Esophagus (tissue), 2 donors: ENCODE measurements around the gene PGAP6. TPM values are rescaled to one million over a fixed set of nuclear protein-coding genes. Genes with fewer than 3 reads are reported as not detected.

ENCODE experiments used
- H3K27ac ChIP-seq, 2 donors: one replicate each; pipeline ENCODE4 v1.5.1; 2013; ENCODE audit warnings: low read depth in 2 of 2, mild to moderate bottlenecking in 2 of 2, inconsistent platforms in 1 of 2, low read length in 1 of 2, moderate library complexity in 1 of 2
- H3K27me3 ChIP-seq, 2 donors: one replicate each; pipeline ENCODE4 v1.6.1; 2013; ENCODE audit warnings: low read length in 2 of 2, control low read depth in 1 of 2, mild to moderate bottlenecking in 1 of 2; ENCODE audit not compliant: insufficient read depth in 2 of 2, control insufficient read depth in 1 of 2
- H3K36me3 ChIP-seq, 2 donors: one replicate each; pipeline ENCODE4 v1.6.1; 2013; ENCODE audit warnings: low read length in 1 of 2; ENCODE audit not compliant: control insufficient read depth in 2 of 2, insufficient read depth in 2 of 2
- H3K4me1 ChIP-seq, 2 donors: one replicate each; pipeline ENCODE4 v1.6.1; 2013; ENCODE audit warnings: low read length in 1 of 2; ENCODE audit not compliant: control insufficient read depth in 2 of 2, insufficient read depth in 2 of 2
- H3K4me3 ChIP-seq, 2 donors: one replicate each; pipeline ENCODE4 v1.5.1; 2013; ENCODE audit warnings: low read length in 2 of 2, mild to moderate bottlenecking in 2 of 2, low read depth in 1 of 2, moderate library complexity in 1 of 2
- H3K9me3 ChIP-seq, 2 donors: one replicate each; pipeline ENCODE4 v1.6.1; 2013; ENCODE audit warnings: mild to moderate bottlenecking in 2 of 2, low read depth in 1 of 2, low read length in 1 of 2, moderate library complexity in 1 of 2; ENCODE audit not compliant: control insufficient read depth in 2 of 2, insufficient read depth in 1 of 2
- WGBS, 2 donors: extraction: QIAGEN DNeasy Blood & Tissue Kit; methylation state at CpG; one replicate each; pipeline ENCODE4 v1.1.7; 2013; 5-methylcytosine and 5-hydroxymethylcytosine counted together
- polyA plus RNA-seq, 2 donors: library from polyadenylated mRNA; stranded (reverse); fragments of 200-250 nt; gene quantifications; one replicate each; pipeline ENCODE4 v1.2.3, GENCODE V29; 2013
- donor health status: healthy with polysubstance abuse.
- donor health status: Bipolar disorder and iron deficiency.

PGAP6 gene
- polyA plus RNA-seq, 2 donors: 30.3 to 44.3 TPM

- H3K4me1 ChIP-seq: peaks cover 0 to 12% of the 10 kb centered on the region in 2 donors
- no peak overlapping the region for H3K27ac ChIP-seq
- H3K36me3 ChIP-seq: peaks cover 0 to 51% of the 10 kb centered on the region in 2 donors
- H3K27me3 ChIP-seq: no peaks in the 10 kb centered on the region
- no peaks in the 10 kb centered on the region for H3K9me3 ChIP-seq
- H3K4me3 ChIP-seq: no peak overlapping the region
- 75 to 83% methylated on average over 9 of the region's 9 CpGs for WGBS, 2 donors
These were observed 7.2 kb downstream of the PGAP6 start for GRCh38 chr16:374616-374926.

GRCh38 chr16:373848-374615 is 7.7 kb downstream of the PGAP6 start:
- Histone ChIP-seq H3K4me3 (no peak overlapping the region), H3K4me1 (peaks cover 0 to 10% of the 10 kb centered on the region in 2 donors), H3K27ac (no peak overlapping the region), H3K9me3 (no peaks in the 10 kb centered on the region), H3K36me3 (peaks cover 0 to 51% of the 10 kb centered on the region in 2 donors), H3K27me3 (no peaks in the 10 kb centered on the region)
- WGBS, 2 donors: 94 to 95% methylated on average over 38 to 44 of the region's 44 CpGs

DNA sequence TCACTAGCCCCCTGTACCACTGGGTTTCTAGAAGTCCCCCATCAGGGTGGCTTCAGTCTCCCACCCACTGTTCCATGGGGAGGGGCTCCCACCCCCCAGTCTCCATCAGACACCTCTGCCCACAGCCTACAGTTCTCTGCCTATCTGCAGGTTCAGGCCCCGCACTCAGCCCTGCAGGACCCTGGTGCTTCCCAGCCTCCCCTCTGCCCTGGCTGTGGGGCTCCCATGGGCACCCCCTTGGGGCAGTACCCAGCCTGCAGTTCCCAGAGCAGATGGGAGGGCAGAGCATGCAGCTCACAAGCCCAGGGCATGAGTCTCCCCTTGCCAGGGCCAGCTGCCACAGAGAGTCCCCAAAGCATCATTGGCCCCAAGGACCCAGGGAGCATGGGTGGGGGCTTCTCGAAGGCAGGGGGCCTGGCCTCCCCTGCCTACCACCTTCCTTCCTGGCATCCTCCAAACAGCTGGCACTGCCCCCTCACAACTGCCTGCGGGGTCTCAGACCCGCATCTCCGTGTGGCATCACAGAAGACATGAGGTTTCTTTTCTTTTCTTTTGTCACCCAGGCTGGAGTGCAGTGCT is 8.7 kb downstream of the PGAP6 start:
- WGBS, 2 donors: 82 to 91% methylated on average over 5 of the region's 5 CpGs
- Histone ChIP-seq H3K4me3 (no peak overlapping the region), H3K36me3 (peaks cover 3 to 60% of the 10 kb centered on the region in 2 donors), H3K27ac (no peak overlapping the region), H3K4me1 (peaks cover 0 to 3% of the 10 kb centered on the region in 2 donors), H3K27me3 (no peaks in the 10 kb centered on the region), H3K9me3 (no peaks in the 10 kb centered on the region)

- H3K9me3 ChIP-seq: no peaks in the 10 kb centered on the region
- H3K4me3 ChIP-seq: no peak overlapping the region
- H3K27ac ChIP-seq: no peak overlapping the region
- peaks cover 0 to 3% of the 10 kb centered on the region in 2 donors for H3K4me1 ChIP-seq
- H3K36me3 ChIP-seq: peaks cover 3 to 63% of the 10 kb centered on the region in 2 donors
- WGBS, 2 donors: 86 to 89% methylated on average over 19 of the region's 19 CpGs
- no peaks in the 10 kb centered on the region for H3K27me3 ChIP-seq
These were observed 9.3 kb downstream of the PGAP6 start for GRCh38 chr16:372302-372983.

DNA sequence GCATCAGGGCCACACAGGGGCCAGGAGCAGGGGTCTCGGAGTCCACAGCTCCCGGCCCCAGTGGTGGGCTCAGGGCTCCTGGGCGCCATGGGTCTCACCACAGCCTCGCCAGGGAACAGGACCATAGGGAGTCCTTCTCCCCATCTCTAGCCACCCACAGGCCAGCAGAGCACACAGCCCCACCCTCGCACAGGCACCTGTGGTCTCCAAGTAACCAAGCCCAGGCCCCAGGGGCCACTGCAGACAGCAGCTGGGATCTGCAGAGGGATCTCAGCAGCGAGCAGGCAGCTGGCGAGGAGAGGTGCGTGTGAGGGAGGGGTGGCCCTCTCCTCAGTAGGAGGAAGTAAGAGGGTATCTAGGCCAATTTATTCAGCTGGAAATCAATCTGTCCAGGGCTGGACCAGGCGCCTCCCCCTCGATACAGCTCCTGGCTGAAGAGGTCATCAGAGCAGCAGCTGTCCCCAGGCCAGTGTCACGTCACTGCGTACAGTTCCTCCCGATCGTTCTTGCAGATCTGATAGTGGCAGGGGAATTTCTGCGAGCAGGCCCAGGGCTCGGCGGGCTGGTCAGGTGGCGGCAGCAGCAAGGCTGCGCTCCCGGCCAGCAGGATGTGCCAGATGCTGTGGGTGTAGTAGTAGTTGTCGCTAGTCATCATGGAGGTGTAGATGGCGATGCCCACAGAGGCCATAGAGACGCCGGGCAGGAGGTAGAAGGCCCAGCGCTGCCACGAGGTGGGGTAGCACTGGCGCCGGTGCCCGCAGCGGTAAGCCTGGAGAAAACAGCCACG is 10.1 kb downstream of the PGAP6 start:
- Histone ChIP-seq H3K27ac (no peak overlapping the region), H3K4me3 (no peak overlapping the region), H3K27me3 (no peaks in the 10 kb centered on the region), H3K9me3 (no peaks in the 10 kb centered on the region), H3K36me3 (peaks cover 3 to 59% of the 10 kb centered on the region in 2 donors), H3K4me1 (peaks cover 0 to 3% of the 10 kb centered on the region in 2 donors)
- WGBS, 2 donors: 86 to 90% methylated on average over 31 of the region's 31 CpGs

DNA sequence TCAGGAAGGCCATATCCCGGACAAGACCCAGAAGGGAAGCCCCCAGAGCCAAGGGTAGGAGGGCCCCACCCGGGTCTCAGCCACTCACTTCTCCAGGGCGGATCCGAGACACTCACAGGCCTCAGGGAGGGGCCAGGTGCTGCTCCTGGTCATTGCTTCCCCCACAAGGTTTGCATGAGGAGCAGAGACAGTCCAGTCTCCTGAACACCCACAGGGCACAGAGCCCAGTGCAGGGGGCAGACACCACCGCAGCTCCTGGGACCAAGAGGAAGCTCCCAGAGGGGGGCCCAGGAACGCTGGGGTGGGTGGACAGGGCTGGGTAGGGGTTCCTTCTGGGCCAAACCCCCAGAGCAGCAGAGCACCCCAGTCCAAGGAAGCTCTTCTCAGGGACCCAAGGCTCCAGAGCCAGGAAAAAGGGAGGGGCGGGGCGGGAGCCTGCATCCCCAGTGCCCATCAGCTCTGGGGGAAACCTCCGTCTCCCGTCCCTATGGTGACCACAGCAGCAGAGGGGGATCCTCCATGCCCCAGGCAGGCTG is 10.7 kb downstream of the PGAP6 start:
- H3K27ac ChIP-seq: peak overlapping the region in 1 of 2 donors; percentile 66
- H3K36me3 ChIP-seq: peaks cover 3 to 59% of the 10 kb centered on the region in 2 donors
- H3K4me3 ChIP-seq: no peak overlapping the region
- H3K9me3 ChIP-seq: no peaks in the 10 kb centered on the region
- peaks cover 0 to 3% of the 10 kb centered on the region in 2 donors for H3K4me1 ChIP-seq
- H3K27me3 ChIP-seq: no peaks in the 10 kb centered on the region
- 49 to 53% methylated on average over 10 of the region's 10 CpGs for WGBS, 2 donors

DNA sequence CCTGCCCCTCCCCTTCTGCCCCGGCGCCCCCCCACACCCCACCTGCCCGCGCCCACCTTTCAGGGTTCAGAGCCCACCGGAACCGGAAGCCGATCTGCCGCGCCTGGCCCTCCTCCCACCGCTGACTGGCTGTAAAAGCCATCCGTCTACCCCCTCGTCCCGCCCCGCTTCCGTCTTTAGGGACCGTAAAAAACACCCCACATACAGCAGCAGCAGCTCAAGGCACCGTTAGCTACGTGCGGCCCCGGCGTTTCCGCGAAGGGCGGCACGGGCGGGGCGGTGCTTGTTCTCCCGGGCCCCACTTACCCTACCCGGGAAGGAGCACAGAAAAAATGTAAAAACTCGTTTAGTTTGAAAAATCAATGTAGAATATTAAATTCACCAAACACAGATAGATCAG is 11.3 kb downstream of the PGAP6 start, which contains the start of gene MRPL28:
TSS of gene MRPL28 (minus strand) at position 96 of the 400 bp plus-strand sequence. CDS start 320 bp downstream, outside the sequence.
- WGBS, 2 donors: 1 to 2% methylated on average over 26 to 30 of the region's 30 CpGs
- H3K27ac ChIP-seq: peak within 1 kb of the TSS in 1 of 2 donors; percentile 66
- H3K9me3 ChIP-seq: no peaks in the 10 kb centered on the region
- peak within 1 kb of the TSS; percentile 42 to 49 for H3K4me3 ChIP-seq
- no peaks in the 10 kb centered on the region for H3K27me3 ChIP-seq
- H3K4me1 ChIP-seq: peaks cover 0 to 3% of the 10 kb centered on the region in 2 donors
- peaks cover 3 to 56% of the 10 kb centered on the region in 2 donors for H3K36me3 ChIP-seq

DNA sequence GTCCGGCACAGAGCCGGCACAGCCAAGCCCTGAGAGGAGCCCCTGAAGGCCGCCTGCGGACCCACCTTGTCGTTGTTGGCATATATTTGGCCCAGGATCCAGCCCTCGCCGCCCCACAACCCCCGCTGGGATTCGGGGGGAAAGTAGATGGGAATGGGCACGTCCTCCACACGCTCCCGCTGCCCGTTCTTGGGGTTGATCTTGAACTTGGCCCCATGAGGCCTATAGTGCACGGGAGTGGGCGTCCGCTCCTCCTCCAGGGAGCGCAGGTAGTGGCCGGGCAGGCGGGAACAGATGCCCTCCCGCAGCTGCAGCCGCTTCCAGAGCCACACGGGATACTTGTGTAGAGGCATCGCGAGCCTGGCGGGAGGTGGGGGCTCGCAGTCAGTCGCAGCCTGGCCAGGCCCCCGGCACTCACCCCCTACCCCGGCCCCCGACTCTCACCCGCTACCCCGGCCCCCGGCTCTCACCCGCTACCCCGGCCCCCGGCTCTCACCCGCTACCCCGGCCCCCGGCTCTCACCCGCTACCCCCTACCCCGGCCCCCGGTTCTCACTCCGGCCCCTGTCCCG is 11.8 kb downstream of the PGAP6 start:
- peaks cover 3 to 56% of the 10 kb centered on the region in 2 donors for H3K36me3 ChIP-seq
- no peaks in the 10 kb centered on the region for H3K27me3 ChIP-seq
- peaks cover 0 to 3% of the 10 kb centered on the region in 2 donors for H3K4me1 ChIP-seq
- WGBS, 2 donors: 19 to 26% methylated on average over 38 to 44 of the region's 44 CpGs
- no peak overlapping the region for H3K27ac ChIP-seq
- H3K4me3 ChIP-seq: peak overlapping the region; percentile 14 to 49
- H3K9me3 ChIP-seq: no peaks in the 10 kb centered on the region
